Measurements from ENCODE around the gene FTO.
"Not testable (repeated sequence)": the region's sequence is repeated elsewhere in the genome, so short reads cannot be mapped to it uniquely, and the experiment has no call there.

Gene FTO

GRCh38 chr16:53844804-53845203, 140.8 kb downstream of the FTO start:
- no peak for DNase-seq (ENCODE audit: extremely low read depth, low read depth)
- H3K4me3 ChIP-seq (replicated peaks; ENCODE audit: low read depth, low read length) = no peak overlapping the region
- TF ChIP-seq CTCF (IDR thresholded peaks at IDR 0.05; ENCODE audit: low read depth, low read length, missing control alignments) = no peak

- H3K4me3 ChIP-seq (replicated peaks; ENCODE audit: low read depth, low read length); DNase-seq (ENCODE audit: extremely low read depth, low read depth): not testable (repeated sequence)
Observed at GRCh38 chr16:53846549-53846948, 142.6 kb downstream of the FTO start.

GRCh38 chr16:53846971-53847370, 143.0 kb downstream of the FTO start:
- no peak for DNase-seq (ENCODE audit: extremely low read depth, low read depth)
- H3K4me3 ChIP-seq (replicated peaks; ENCODE audit: low read depth, low read length) = no peak overlapping the region
- no peak for TF ChIP-seq CTCF (IDR thresholded peaks at IDR 0.05; ENCODE audit: low read depth, low read length, missing control alignments)

- no peak for TF ChIP-seq CTCF (IDR thresholded peaks at IDR 0.05; ENCODE audit: low read depth, low read length, missing control alignments)
- H3K4me3 ChIP-seq (replicated peaks; ENCODE audit: low read depth, low read length) = no peak overlapping the region
- DNase-seq (ENCODE audit: extremely low read depth, low read depth) = no peak
Observed at GRCh38 chr16:53848277-53848942, 144.5 kb downstream of the FTO start.

GRCh38 chr16:53848950-53849349, 145.0 kb downstream of the FTO start:
- H3K4me3 ChIP-seq (replicated peaks; ENCODE audit: low read depth, low read length) = no peak overlapping the region
- DNase-seq (ENCODE audit: extremely low read depth, low read depth) = no peak
- TF ChIP-seq CTCF (IDR thresholded peaks at IDR 0.05; ENCODE audit: low read depth, low read length, missing control alignments) = no peak

- no peak overlapping the region for H3K4me3 ChIP-seq (replicated peaks; ENCODE audit: low read depth, low read length)
- DNase-seq (ENCODE audit: extremely low read depth, low read depth) = no peak
- no peak for TF ChIP-seq CTCF (IDR thresholded peaks at IDR 0.05; ENCODE audit: low read depth, low read length, missing control alignments)
Observed at GRCh38 chr16:53849585-53849984, 145.6 kb downstream of the FTO start.

GRCh38 chr16:53849994-53850393, 146.0 kb downstream of the FTO start:
- TF ChIP-seq CTCF (IDR thresholded peaks at IDR 0.05; ENCODE audit: low read depth, low read length, missing control alignments) = no peak
- DNase-seq (ENCODE audit: extremely low read depth, low read depth) = no peak
- no peak overlapping the region for H3K4me3 ChIP-seq (replicated peaks; ENCODE audit: low read depth, low read length)

Measured in HFF-Myc (cell line).